AG04449 (cell line): ENCODE results near the gene ITPR1.

Experiments
- CTCF ChIA-PET: fragments of 350-600 bp; formaldehyde crosslinking; extraction: SDS; loops from one replicate; lab custom pipeline; 2021; ENCODE audit warnings: antibody characterized with exemption; lab: Yijun Ruan, JAX
- POLR2A ChIA-PET: fragments of 400-600, 350-600 bp; formaldehyde crosslinking; extraction: SDS; loops from one replicate; lab custom pipeline; 2020; ENCODE audit warnings: antibody characterized with exemption, inconsistent platforms; lab: Yijun Ruan, JAX
- DNase-seq: peaks from one replicate; pipeline ENCODE4 v3.0.0-alpha.2; 2010; ENCODE audit warnings: low read depth, low spot score
- H3K4me3 ChIP-seq: 2 replicates; pipeline ENCODE4 v1.5.1; 2011; ENCODE audit warnings: low read depth, mild to moderate bottlenecking, control low read depth, low read length
- CTCF ChIP-seq: IDR thresholded peaks from one replicate; pipeline ENCODE4 v1.5.1; 2011; ENCODE audit warnings: mild to moderate bottlenecking, moderate library complexity, low read length, control low read depth, inconsistent platforms; ENCODE audit not compliant: insufficient read depth; ENCODE audit errors: missing control alignments

Gene ITPR1

GRCh38 chr3:4528320-4528719 lies 35.2 kb downstream of the ITPR1 start:
- no peak for DNase-seq
- no peak overlapping the region for H3K4me3 ChIP-seq
- TF ChIP-seq CTCF, result no peak
- ChIA-PET CTCF (interaction anchor here (0.7 kb wide), 1 partner anchor 178 kb away, joined by 3 read pairs; no protein-coding TSS in a partner anchor), POLR2A (no interaction called here)

- ChIA-PET CTCF (no interaction called here), POLR2A (no interaction called here)
- no peak for TF ChIP-seq CTCF
- no peak overlapping the region for H3K4me3 ChIP-seq
- no peak for DNase-seq
Measured at GRCh38 chr3:4528819-4529600, 35.9 kb downstream of the ITPR1 start.

- ChIA-PET POLR2A (no interaction called here), CTCF (no interaction called here)
- DNase-seq, result no peak
- TF ChIP-seq CTCF, result no peak
- no peak overlapping the region for H3K4me3 ChIP-seq
Measured at GRCh38 chr3:4529876-4530588, 36.9 kb downstream of the ITPR1 start.

GRCh38 chr3:4531478-4532025 lies 38.4 kb downstream of the ITPR1 start:
- DNase-seq, result no peak
- POLR2A ChIA-PET, result no interaction called here

GRCh38 chr3:4532535-4533112 lies 39.5 kb downstream of the ITPR1 start:
- no peak for DNase-seq
- ChIA-PET POLR2A (no interaction called here), CTCF (no interaction called here)
- no peak overlapping the region for H3K4me3 ChIP-seq
- TF ChIP-seq CTCF, result no peak

More at GRCh38 chr3:4531478-4532025, 38.4 kb downstream of the ITPR1 start:
- no peak for TF ChIP-seq CTCF
- H3K4me3 ChIP-seq, result no peak overlapping the region
- CTCF ChIA-PET, result no interaction called here
